Lung (tissue), 12 donors: ENCODE results near the gene RPS6KL1. TPM values are rescaled to one million over a fixed set of nuclear protein-coding genes. Genes with fewer than 3 reads are reported as not detected.
A peak's percentile ranks its signal among the peaks of the same experiment; 100 is the strongest.

Experiments
- ATAC-seq: fragments of 200-7000 bp; cut with Tn5 transposase; one replicate; pipeline ENCODE4 v1.9.1; 2020; ENCODE audit warnings: moderate number of reproducible peaks; ENCODE audit not compliant: insufficient read depth, low FRiP score
- DNase-seq, 3 donors: peaks; one replicate each; pipeline ENCODE4 v3.0.0-alpha.2; 2013 to 2017
- H3K27ac ChIP-seq, 2 donors: one replicate each; pipeline ENCODE4 v1.5.1; 2013; ENCODE audit warnings: mild to moderate bottlenecking in 2 of 2, moderate library complexity in 2 of 2, control low read depth in 1 of 2, inconsistent platforms in 1 of 2, low read depth in 1 of 2, low read length in 1 of 2
- H3K27me3 ChIP-seq, 3 donors: one replicate each; pipeline ENCODE4 v1.5.1; 2013; ENCODE audit warnings: low read length in 2 of 3; ENCODE audit not compliant: control insufficient read depth in 3 of 3, insufficient read depth in 3 of 3
- H3K36me3 ChIP-seq, 4 donors: one replicate each; pipeline ENCODE4 v1.5.1; 2013; ENCODE audit warnings: low read length in 4 of 4, mild to moderate bottlenecking in 1 of 4, moderate library complexity in 1 of 4; ENCODE audit not compliant: control insufficient read depth in 4 of 4, insufficient read depth in 4 of 4
- H3K4me1 ChIP-seq, 5 donors: one replicate each; pipeline ENCODE4 v1.5.1; 2013; ENCODE audit warnings: low read length in 5 of 5, mild to moderate bottlenecking in 2 of 5, moderate library complexity in 1 of 5; ENCODE audit not compliant: control insufficient read depth in 5 of 5, insufficient read depth in 5 of 5
- H3K4me3 ChIP-seq: one replicate; pipeline ENCODE4 v1.5.1; 2013; ENCODE audit warnings: mild to moderate bottlenecking, control low read depth, moderate library complexity
- H3K9ac ChIP-seq, 2 donors: one replicate each; pipeline ENCODE4 v1.5.1; 2013; ENCODE audit warnings: low read length in 2 of 2, control low read depth in 1 of 2; ENCODE audit not compliant: insufficient read depth in 1 of 2
- H3K9me3 ChIP-seq, 4 donors: one replicate each; pipeline ENCODE4 v1.5.1; 2013; ENCODE audit warnings: low read length in 3 of 4, mild to moderate bottlenecking in 1 of 4, moderate library complexity in 1 of 4; ENCODE audit not compliant: control insufficient read depth in 4 of 4, insufficient read depth in 3 of 4
- CTCF ChIP-seq: IDR thresholded peaks from 2 replicates; pipeline ENCODE4 v1.5.1; 2012; ENCODE audit warnings: mild to moderate bottlenecking; ENCODE audit errors: control extremely low read depth, extremely low read depth
- WGBS, 2 donors: extraction: QIAGEN DNeasy Blood & Tissue Kit; methylation state at CpG; one replicate each; pipeline ENCODE4 v1.1.7; 2013; 5-methylcytosine and 5-hydroxymethylcytosine counted together
- polyA plus RNA-seq, 2 donors: library from polyadenylated mRNA; stranded (reverse); fragments of 200-250 nt; gene quantifications; one replicate each; pipeline ENCODE4 v1.2.1, GENCODE V29; 2013
- total RNA-seq, 2 donors: library from RNA; depleted of rRNA in 1 of 2; stranded (reverse); fragments of >200 nt in 1 of 2; gene quantifications; one replicate each; pipeline ENCODE4 v1.2.1, GENCODE V29; 2014 to 2021
- donor health status: control.
- donor health status: control.
- donor health status: Bipolar disorder and iron deficiency.
- donor health status: healthy.
- donor health status: DM: yes; HTN: yes; CAD: no.

The RPS6KL1 gene
- total and polyA plus RNA-seq, 4 donors = 2.2 to 13.0 (median 4.3) TPM

GRCh38 chr14:74940956-74941565 is 18.0 kb upstream of the RPS6KL1 start:
- no peak for TF ChIP-seq CTCF
- DNase-seq (no peak), ATAC-seq (no peak)
- Histone ChIP-seq H3K36me3 (peaks cover 0 to 6% (median 0%) of the 10 kb centered on the region in 4 donors), H3K9ac (no peak overlapping the region), H3K27me3 (no peaks in the 10 kb centered on the region), H3K27ac (peak overlapping the region; percentile 73 to 89), H3K4me3 (no peak overlapping the region), H3K4me1 (peaks cover 5 to 31% (median 15%) of the 10 kb centered on the region in 5 donors), H3K9me3 (no peaks in the 10 kb centered on the region)
- WGBS, 2 donors = 84 to 85% methylated on average over 18 of the region's 18 CpGs

GRCh38 chr14:74938531-74939495 is 15.8 kb upstream of the RPS6KL1 start:
- Histone ChIP-seq H3K27ac (peak overlapping the region in 1 of 2 donors; percentile 86), H3K4me3 (no peak overlapping the region), H3K4me1 (peaks cover 11 to 52% (median 32%) of the 10 kb centered on the region in 5 donors), H3K27me3 (no peaks in the 10 kb centered on the region), H3K9ac (no peak overlapping the region), H3K9me3 (no peaks in the 10 kb centered on the region), H3K36me3 (peaks cover 0 to 3% (median 0%) of the 10 kb centered on the region in 4 donors)
- TF ChIP-seq CTCF = no peak
- 89 to 92% methylated on average over 10 of the region's 10 CpGs for WGBS, 2 donors
- ATAC-seq = no peak
- DNase-seq = no peak

GRCh38 chr14:74937171-74937570 is 14.1 kb upstream of the RPS6KL1 start:
- no peak for DNase-seq
- no peaks in the 10 kb centered on the region for H3K36me3 ChIP-seq
- H3K27ac ChIP-seq = no peak overlapping the region
- no peak overlapping the region for H3K4me3 ChIP-seq
- ATAC-seq = no peak
- WGBS, 2 donors = 78 to 83% methylated on average over 2 of the region's 2 CpGs
- H3K4me1 ChIP-seq = peaks cover 12 to 64% (median 34%) of the 10 kb centered on the region in 5 donors
- no peaks in the 10 kb centered on the region for H3K9me3 ChIP-seq
- no peaks in the 10 kb centered on the region for H3K27me3 ChIP-seq
- no peak for TF ChIP-seq CTCF
- no peak overlapping the region for H3K9ac ChIP-seq
